Psoas muscle (tissue), 8 donors: Measurements from ENCODE around the gene ANKH. TPM values are rescaled to one million over a fixed set of nuclear protein-coding genes. Genes with fewer than 3 reads are reported as not detected.

Experiments used
- ATAC-seq, 4 donors: fragments of 200-7000 bp; cut with Tn5 transposase; one replicate each; pipeline ENCODE4 v1.9.1; 2020; ENCODE audit warnings: moderate library complexity in 3 of 4, mild to moderate bottlenecking in 2 of 4
- DNase-seq, 2 donors: peaks; one replicate each; pipeline ENCODE4 v3.0.0-alpha.2; 2020
- H3K27ac ChIP-seq: fragments of 200-600 bp; one replicate; pipeline ENCODE4 v1.8.0; 2022
- H3K27me3 ChIP-seq, 3 donors: fragments of 200-600 bp in 1 of 3; one replicate each; pipeline versions ENCODE4 v1.6.1 to v1.8.0; 2013 to 2022; ENCODE audit warnings: low read length in 2 of 3, mild to moderate bottlenecking in 2 of 3, moderate library complexity in 1 of 3; ENCODE audit not compliant: insufficient read depth in 3 of 3
- H3K36me3 ChIP-seq, 2 donors: fragments of 200-600 bp in 1 of 2; one replicate each; pipeline versions ENCODE4 v1.6.1 to v1.8.0; 2013 to 2022; ENCODE audit warnings: low read depth in 1 of 2, mild to moderate bottlenecking in 1 of 2, moderate library complexity in 1 of 2; ENCODE audit not compliant: insufficient read depth in 1 of 2
- H3K4me1 ChIP-seq: fragments of 200-600 bp; one replicate; pipeline ENCODE4 v1.8.0; 2022
- H3K4me3 ChIP-seq: fragments of 200-600 bp; one replicate; pipeline ENCODE4 v1.8.0; 2022; ENCODE audit warnings: mild to moderate bottlenecking
- H3K9me3 ChIP-seq: fragments of 200-600 bp; one replicate; pipeline ENCODE4 v1.8.0; 2022
- CTCF ChIP-seq: fragments of 200-600 bp; IDR thresholded peaks from one replicate; pipeline ENCODE4 v1.8.0; 2022; ENCODE audit warnings: antibody characterized with exemption
- WGBS, 3 donors: extraction: QIAGEN DNeasy Blood & Tissue Kit; methylation state at CpG; one replicate each; pipeline versions ENCODE4 v1.1.6 to v1.1.7; 2013; 5-methylcytosine and 5-hydroxymethylcytosine counted together
- intact Hi-C, 2 donors: fragments of 100-400 bp; cut with DNase I; formaldehyde crosslinking; loops; one replicate each; pipeline versions ENCODE4 v1.11.0 to v1.14.2; 2022
- polyA plus RNA-seq, 3 donors: library from polyadenylated mRNA; stranded (reverse); fragments of 200-250 nt; gene quantifications; one replicate each; pipeline ENCODE4 v1.2.3, GENCODE V29; 2013
- total RNA-seq, 4 donors: library from RNA; stranded (reverse); fragmentation: NEBNext Ultra II Directional in 2 of 4; extraction: Animal tissue kit (Norgen Biotek cat#: 25700) in 2 of 4; gene quantifications; one replicate each; pipeline versions ENCODE4 v1.2.1 to v1.2.4, GENCODE V29; 2021 to 2023
- donor health status: healthy with polysubstance abuse.
- donor health status: DM: no; HTN: no; CAD: no; lungs with moderate emphysema.
- donor health status: Bipolar disorder and iron deficiency.
- donor health status: healthy.
- donor health status: DM: yes; HTN: yes; CAD: no.
- donor health status: DM: no; HTN: no; CAD: no.
- donor health status: DM: no; HTN: no; CAD: no.
- donor health status: DM: yes; HTN: yes; CAD: no.

ANKH gene
- total and polyA plus RNA-seq, 7 donors, result 24.0 to 92.8 (median 63.0) TPM

GRCh38 chr5:14829396-14829795, 42.2 kb downstream of the ANKH start:
- no peaks in the 10 kb centered on the region for H3K36me3 ChIP-seq
- H3K9me3 ChIP-seq, result no peaks in the 10 kb centered on the region
- H3K27me3 ChIP-seq, result no peaks in the 10 kb centered on the region
- no peak for TF ChIP-seq CTCF
- no peak overlapping the region for H3K4me3 ChIP-seq
- 56 to 80% (median 56%) methylated on average over 3 of the region's 3 CpGs for WGBS, 3 donors
- peaks cover 63% of the 10 kb centered on the region for H3K4me1 ChIP-seq
- DNase-seq (no peak), ATAC-seq (no peak)
- intact Hi-C loops, result loop anchor here in 1 of 2 donors (5.0 kb wide), 1 partner anchor 33 kb away; no protein-coding TSS in a partner anchor
- peak overlapping the region; percentile 30 for H3K27ac ChIP-seq

GRCh38 chr5:14826714-14827113, 44.9 kb downstream of the ANKH start:
- intact Hi-C loops, result loop anchor here in 1 of 2 donors (5.0 kb wide), 1 partner anchor 36 kb away; no protein-coding TSS in a partner anchor
- Histone ChIP-seq H3K27me3 (no peaks in the 10 kb centered on the region), H3K9me3 (no peaks in the 10 kb centered on the region), H3K4me3 (no peak overlapping the region), H3K4me1 (peaks cover 60% of the 10 kb centered on the region), H3K36me3 (no peaks in the 10 kb centered on the region), H3K27ac (peak overlapping the region; percentile 48)
- ATAC-seq (no peak), DNase-seq (no peak)
- WGBS, 3 donors, result 76 to 86% (median 85%) methylated on average over 4 of the region's 4 CpGs
- no peak for TF ChIP-seq CTCF

- Histone ChIP-seq H3K36me3 (no peaks in the 10 kb centered on the region), H3K4me3 (no peak overlapping the region), H3K9me3 (no peaks in the 10 kb centered on the region), H3K27ac (no peak overlapping the region), H3K27me3 (no peaks in the 10 kb centered on the region), H3K4me1 (peaks cover 58% of the 10 kb centered on the region)
- no peak for TF ChIP-seq CTCF
- intact Hi-C loops, result loop anchor here in 1 of 2 donors (5.0 kb wide), 1 partner anchor 36 kb away; no protein-coding TSS in a partner anchor
- ATAC-seq, result no peak
- 97 to 99% (median 98%) methylated on average over 2 of the region's 2 CpGs for WGBS, 3 donors
- no peak for DNase-seq
These were observed 45.6 kb downstream of the ANKH start for GRCh38 chr5:14825977-14826376.

- no peak overlapping the region for H3K4me3 ChIP-seq
- H3K27ac ChIP-seq, result peak overlapping the region; percentile 77
- peak in 1 of 2 donors; percentile 18 for DNase-seq
- H3K9me3 ChIP-seq, result no peaks in the 10 kb centered on the region
- intact Hi-C loops, result loop anchor here in 1 of 2 donors (5.0 kb wide), 2 partner anchors 48 to 62 kb away; partner anchors contain the start of gene ANKH
- TF ChIP-seq CTCF, result no peak
- 32 to 53% (median 35%) methylated on average over 3 of the region's 3 CpGs for whole genome bisulfite sequencing, 3 donors
- ATAC-seq, result peak; percentile 62 to 77 (median 72)
- H3K4me1 ChIP-seq, result peaks cover 56% of the 10 kb centered on the region
- no peaks in the 10 kb centered on the region for H3K36me3 ChIP-seq
- H3K27me3 ChIP-seq, result no peaks in the 10 kb centered on the region
These were observed 47.1 kb downstream of the ANKH start for GRCh38 chr5:14824499-14824898.
